HCT116 (cell line): ENCODE measurements around the gene NBEAL2. TPM values are rescaled to one million over a fixed set of nuclear protein-coding genes. Genes with fewer than 3 reads are reported as not detected.
A peak's percentile ranks its signal among the peaks of the same experiment; 100 is the strongest.

Experiments
- ATAC-seq: fragments of 200-7000 bp; cut with Tn5 transposase; 2 replicates; pipeline ENCODE4 v1.9.1; 2020; ENCODE audit warnings: mild to moderate bottlenecking, moderate library complexity
- BruUV-seq: library from RNA; stranded (reverse); fragments of 400-500 nt; replicated peaks from 2 replicates; lab custom pipeline; 2021; lab: Mats Ljungman, UMichigan
- CTCF ChIA-PET: fragments of 300-600 bp; sonication (Branson Sonifier 250); formaldehyde crosslinking; loops from one replicate; lab custom pipeline; 2021; ENCODE audit warnings: antibody characterized with exemption; lab: Charles Lee
- POLR2A ChIA-PET: fragments of 300-600, 350-600 bp; sonication (Branson Sonifier 250); formaldehyde crosslinking; loops from one replicate; lab custom pipeline; 2021; ENCODE audit warnings: antibody characterized with exemption; lab: Charles Lee
- RAD21 ChIA-PET, 2 experiments: fragments of 300-600 bp; sonication (Branson Sonifier 250); formaldehyde crosslinking; loops; one replicate each; lab custom pipeline; 2023; ENCODE audit warnings: low total read pairs in 2 of 2; ENCODE audit not compliant: uncharacterized antibody in 2 of 2, unreplicated experiment in 2 of 2, low non-redundant PET in 1 of 2; lab: Charles Lee
- DNase-seq: peaks from one replicate; pipeline ENCODE4 v3.0.0-alpha.2; 2010; ENCODE audit warnings: low read depth, low spot score
- H2AFZ ChIP-seq: fragments of 200-600 bp; shearing (Covaris generic), sonication (generic); 2 replicates; pipeline ENCODE4 v1.6.1; 2017; ENCODE audit warnings: low read depth, mixed run types, mixed read lengths, antibody characterized with exemption, low read length; ENCODE audit not compliant: poor library complexity, severe bottlenecking
- H3K27ac ChIP-seq: 2 replicates; pipeline ENCODE4 v1.5.1; 2012; ENCODE audit warnings: low read depth, low read length
- H3K27me3 ChIP-seq: fragments of 200-600 bp; sonication (generic); 2 replicates; pipeline ENCODE4 v1.6.1; 2016; ENCODE audit warnings: mixed run types, low read length, mixed read lengths; ENCODE audit not compliant: insufficient read depth
- H3K36me3 ChIP-seq, 2 experiments: fragments of 200-500 bp in 1 of 2; fragments of 200-600 bp in 1 of 2; sonication (Bioruptor generic) in 1 of 2; sonication (generic) in 1 of 2; 2 replicates each; pipeline versions ENCODE4 v1.5.1 to v1.6.1; 2014 to 2016; ENCODE audit warnings: low read length in 2 of 2, inconsistent platforms in 1 of 2, mixed read lengths in 1 of 2, mixed run types in 1 of 2; ENCODE audit not compliant: insufficient read depth in 2 of 2, control insufficient read depth in 1 of 2
- H3K4me1 ChIP-seq, 2 experiments: fragments of 200-600 bp in 1 of 2; sonication (generic) in 1 of 2; 2 replicates each; pipeline versions ENCODE4 v1.5.1 to v1.6.1; 2012 to 2017; ENCODE audit warnings: low read length in 2 of 2, inconsistent platforms in 1 of 2, mild to moderate bottlenecking in 1 of 2, mixed read lengths in 1 of 2, mixed run types in 1 of 2, moderate library complexity in 1 of 2; ENCODE audit not compliant: insufficient read depth in 2 of 2, control insufficient read depth in 1 of 2
- H3K4me2 ChIP-seq: fragments of 200-600 bp; sonication (generic); 2 replicates; pipeline ENCODE4 v1.6.1; 2017; ENCODE audit warnings: mixed run types, low read length, mixed read lengths
- H3K4me3 ChIP-seq, 2 experiments: fragments of 200-600 bp in 1 of 2; sonication (generic) in 1 of 2; replicated peaks in 1 of 2; 2 replicates each; pipeline ENCODE4 v1.5.1; 2011 to 2016; ENCODE audit warnings: low read length in 2 of 2, control low read depth in 1 of 2, low read depth in 1 of 2, mild to moderate bottlenecking in 1 of 2, mixed read lengths in 1 of 2, mixed run types in 1 of 2
- H3K79me2 ChIP-seq: fragments of 200-600 bp; sonication (generic); 2 replicates; pipeline ENCODE4 v1.6.1; 2017; ENCODE audit warnings: mild to moderate bottlenecking, mixed run types, low read length, moderate library complexity, mixed read lengths; ENCODE audit not compliant: insufficient read depth
- H3K9ac ChIP-seq: fragments of 200-600 bp; sonication (generic); 2 replicates; pipeline ENCODE4 v1.6.1; 2016; ENCODE audit warnings: low read length, mixed read lengths
- H3K9me2 ChIP-seq: fragments of 200-600 bp; sonication (generic), shearing (Covaris generic); 2 replicates; pipeline ENCODE4 v1.6.1; 2017; ENCODE audit warnings: mixed run types, mild to moderate bottlenecking, moderate library complexity; ENCODE audit not compliant: insufficient read depth
- H3K9me3 ChIP-seq, 2 experiments: fragments of 200-500 bp in 1 of 2; fragments of 200-600 bp in 1 of 2; sonication (Bioruptor generic) in 1 of 2; sonication (generic) in 1 of 2; 2 replicates each; pipeline ENCODE4 v1.6.1; 2014 to 2017; ENCODE audit warnings: low read length in 2 of 2, mixed read lengths in 2 of 2, inconsistent platforms in 1 of 2, low read depth in 1 of 2, mild to moderate bottlenecking in 1 of 2, mixed run types in 1 of 2, moderate library complexity in 1 of 2; ENCODE audit not compliant: control insufficient read depth in 1 of 2, insufficient read depth in 1 of 2
- H4K20me1 ChIP-seq: fragments of 200-600 bp; sonication (generic), shearing (Covaris generic); 2 replicates; pipeline ENCODE4 v1.6.1; 2017; ENCODE audit warnings: mixed run types, mild to moderate bottlenecking, moderate library complexity; ENCODE audit not compliant: insufficient read depth
- CBX3 ChIP-seq: IDR thresholded peaks from 2 replicates; pipeline ENCODE4 v1.6.1; 2012; ENCODE audit warnings: low read depth
- EGR1 ChIP-seq: IDR thresholded peaks from 2 replicates; pipeline ENCODE4 v1.6.1; 2012; ENCODE audit warnings: low read depth
- EZH2 ChIP-seq: fragments of 200-600 bp; sonication (generic); IDR thresholded peaks from 2 replicates; pipeline ENCODE4 v1.6.1; 2017; ENCODE audit warnings: antibody characterized with exemption, mixed run types
- EZH2phosphoT487 ChIP-seq: fragments of 200-600 bp; IDR thresholded peaks from 2 replicates; pipeline ENCODE4 v1.6.1; 2018; ENCODE audit warnings: antibody characterized with exemption, borderline replicate concordance
- FOSL1 ChIP-seq: IDR thresholded peaks from 2 replicates; pipeline ENCODE4 v1.6.1; 2012; ENCODE audit warnings: low read depth
- POLR2A ChIP-seq: IDR thresholded peaks from 2 replicates; pipeline ENCODE4 v1.7.0; 2011; ENCODE audit warnings: borderline replicate concordance; ENCODE audit not compliant: insufficient read depth, insufficient read length; ENCODE audit errors: extremely low read depth
- POLR2AphosphoS5 ChIP-seq: IDR thresholded peaks from 2 replicates; pipeline ENCODE4 v1.6.1; 2011; ENCODE audit warnings: mild to moderate bottlenecking, low read depth, low read length, moderate library complexity
- RAD21 ChIP-seq: IDR thresholded peaks from 2 replicates; pipeline ENCODE4 v1.6.1; 2012; ENCODE audit warnings: low read depth, mild to moderate bottlenecking
- SP1 ChIP-seq: IDR thresholded peaks from 2 replicates; pipeline ENCODE4 v1.6.1; 2012; ENCODE audit warnings: low read depth
- SRF ChIP-seq: IDR thresholded peaks from 2 replicates; pipeline ENCODE4 v1.6.1; 2012; ENCODE audit warnings: low read depth
- YY1 ChIP-seq: IDR thresholded peaks from 2 replicates; pipeline ENCODE4 v1.6.1; 2011; ENCODE audit warnings: low read length, low read depth, moderate library complexity, mild to moderate bottlenecking; ENCODE audit not compliant: insufficient replicate concordance; ENCODE audit errors: extremely low read depth
- intact Hi-C: fragments of 100-400 bp; cut with micrococcal nuclease; formaldehyde crosslinking; loops from 2 replicates; pipeline ENCODE4 v1.10.0; 2022
- total RNA-seq: library from RNA; stranded (reverse); gene quantifications from one replicate; pipeline ENCODE4 v1.2.1, GENCODE V29; 2021; ENCODE audit not compliant: unreplicated experiment
- TF ChIP-seq, protein P1 (sequence below): IDR thresholded peaks from 2 replicates; pipeline ENCODE4 v1.6.1; 2011; ENCODE audit warnings: mild to moderate bottlenecking, low read length, moderate library complexity; ENCODE audit not compliant: insufficient replicate concordance; ENCODE audit errors: extremely low read depth
- TF ChIP-seq, protein P2 (sequence below): IDR thresholded peaks from 2 replicates; pipeline ENCODE4 v1.6.1; 2012; ENCODE audit warnings: low read depth
- TF ChIP-seq, protein P3 (sequence below): IDR thresholded peaks from 2 replicates; pipeline ENCODE4 v1.6.1; 2012
- TF ChIP-seq, protein P4 (sequence below): IDR thresholded peaks from 2 replicates; pipeline ENCODE4 v1.6.1; 2012

Gene NBEAL2
- total RNA-seq, 1 experiment from 2014 or later, result 72.9 TPM

DNA sequence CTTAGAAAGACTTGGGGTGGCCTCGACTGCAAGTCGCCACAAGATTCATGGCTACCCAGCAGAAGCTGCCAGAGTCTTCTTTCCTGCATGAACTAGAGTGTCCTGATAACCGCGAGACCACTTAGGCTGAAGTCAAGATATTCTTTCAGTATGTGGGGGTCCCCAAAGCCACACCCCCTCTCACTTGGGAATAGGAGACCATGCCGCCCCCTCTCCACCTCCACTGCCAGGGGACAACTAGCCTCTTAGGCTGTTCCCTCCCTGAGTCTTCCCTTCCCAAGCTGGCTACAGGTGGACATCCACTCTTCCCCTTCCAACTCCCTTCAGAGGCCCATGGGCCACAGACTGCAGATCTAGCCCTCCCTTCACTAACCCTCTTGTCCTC, 1.7 kb upstream of the NBEAL2 start:
- peak overlapping the region; percentile 76 for H3K4me2 ChIP-seq
- POLR2A ChIA-PET, result no interaction called here

More for the DNA sequence above, 1.7 kb upstream of the NBEAL2 start:
- TF ChIP-seq, protein P1, sequence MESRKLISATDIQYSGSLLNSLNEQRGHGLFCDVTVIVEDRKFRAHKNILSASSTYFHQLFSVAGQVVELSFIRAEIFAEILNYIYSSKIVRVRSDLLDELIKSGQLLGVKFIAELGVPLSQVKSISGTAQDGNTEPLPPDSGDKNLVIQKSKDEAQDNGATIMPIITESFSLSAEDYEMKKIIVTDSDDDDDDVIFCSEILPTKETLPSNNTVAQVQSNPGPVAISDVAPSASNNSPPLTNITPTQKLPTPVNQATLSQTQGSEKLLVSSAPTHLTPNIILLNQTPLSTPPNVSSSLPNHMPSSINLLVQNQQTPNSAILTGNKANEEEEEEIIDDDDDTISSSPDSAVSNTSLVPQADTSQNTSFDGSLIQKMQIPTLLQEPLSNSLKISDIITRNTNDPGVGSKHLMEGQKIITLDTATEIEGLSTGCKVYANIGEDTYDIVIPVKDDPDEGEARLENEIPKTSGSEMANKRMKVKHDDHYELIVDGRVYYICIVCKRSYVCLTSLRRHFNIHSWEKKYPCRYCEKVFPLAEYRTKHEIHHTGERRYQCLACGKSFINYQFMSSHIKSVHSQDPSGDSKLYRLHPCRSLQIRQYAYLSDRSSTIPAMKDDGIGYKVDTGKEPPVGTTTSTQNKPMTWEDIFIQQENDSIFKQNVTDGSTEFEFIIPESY, result no peak
- TF ChIP-seq EZH2phosphoT487, result no peak
- TF ChIP-seq POLR2AphosphoS5, result no peak
- TF ChIP-seq, protein P2, sequence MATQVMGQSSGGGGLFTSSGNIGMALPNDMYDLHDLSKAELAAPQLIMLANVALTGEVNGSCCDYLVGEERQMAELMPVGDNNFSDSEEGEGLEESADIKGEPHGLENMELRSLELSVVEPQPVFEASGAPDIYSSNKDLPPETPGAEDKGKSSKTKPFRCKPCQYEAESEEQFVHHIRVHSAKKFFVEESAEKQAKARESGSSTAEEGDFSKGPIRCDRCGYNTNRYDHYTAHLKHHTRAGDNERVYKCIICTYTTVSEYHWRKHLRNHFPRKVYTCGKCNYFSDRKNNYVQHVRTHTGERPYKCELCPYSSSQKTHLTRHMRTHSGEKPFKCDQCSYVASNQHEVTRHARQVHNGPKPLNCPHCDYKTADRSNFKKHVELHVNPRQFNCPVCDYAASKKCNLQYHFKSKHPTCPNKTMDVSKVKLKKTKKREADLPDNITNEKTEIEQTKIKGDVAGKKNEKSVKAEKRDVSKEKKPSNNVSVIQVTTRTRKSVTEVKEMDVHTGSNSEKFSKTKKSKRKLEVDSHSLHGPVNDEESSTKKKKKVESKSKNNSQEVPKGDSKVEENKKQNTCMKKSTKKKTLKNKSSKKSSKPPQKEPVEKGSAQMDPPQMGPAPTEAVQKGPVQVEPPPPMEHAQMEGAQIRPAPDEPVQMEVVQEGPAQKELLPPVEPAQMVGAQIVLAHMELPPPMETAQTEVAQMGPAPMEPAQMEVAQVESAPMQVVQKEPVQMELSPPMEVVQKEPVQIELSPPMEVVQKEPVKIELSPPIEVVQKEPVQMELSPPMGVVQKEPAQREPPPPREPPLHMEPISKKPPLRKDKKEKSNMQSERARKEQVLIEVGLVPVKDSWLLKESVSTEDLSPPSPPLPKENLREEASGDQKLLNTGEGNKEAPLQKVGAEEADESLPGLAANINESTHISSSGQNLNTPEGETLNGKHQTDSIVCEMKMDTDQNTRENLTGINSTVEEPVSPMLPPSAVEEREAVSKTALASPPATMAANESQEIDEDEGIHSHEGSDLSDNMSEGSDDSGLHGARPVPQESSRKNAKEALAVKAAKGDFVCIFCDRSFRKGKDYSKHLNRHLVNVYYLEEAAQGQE, result no peak
- TF ChIP-seq YY1, result no peak
- TF ChIP-seq, protein P3, sequence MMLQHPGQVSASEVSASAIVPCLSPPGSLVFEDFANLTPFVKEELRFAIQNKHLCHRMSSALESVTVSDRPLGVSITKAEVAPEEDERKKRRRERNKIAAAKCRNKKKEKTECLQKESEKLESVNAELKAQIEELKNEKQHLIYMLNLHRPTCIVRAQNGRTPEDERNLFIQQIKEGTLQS, result no peak
- TF ChIP-seq, protein P4, sequence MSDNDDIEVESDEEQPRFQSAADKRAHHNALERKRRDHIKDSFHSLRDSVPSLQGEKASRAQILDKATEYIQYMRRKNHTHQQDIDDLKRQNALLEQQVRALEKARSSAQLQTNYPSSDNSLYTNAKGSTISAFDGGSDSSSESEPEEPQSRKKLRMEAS, result no peak
- TF ChIP-seq POLR2A, result no peak
- no peak for TF ChIP-seq EZH2
- no peak for TF ChIP-seq SRF
- no peak for TF ChIP-seq FOSL1
- no peak for TF ChIP-seq CBX3
- no peak for TF ChIP-seq RAD21
- TF ChIP-seq EGR1, result no peak
- TF ChIP-seq SP1, result no peak
- Histone ChIP-seq H3K79me2 (peaks cover 63% of the 10 kb centered on the region), H3K36me3 (peaks cover 0 to 9% of the 10 kb centered on the region in 2 experiments; a peak in 1 of 4 replicates), H3K27ac (peak overlapping the region; percentile 77), H3K9me2 (no peaks in the 10 kb centered on the region), H3K27me3 (no peaks in the 10 kb centered on the region), H3K9ac (peak overlapping the region; percentile 78), H3K4me1 (peaks cover 26 to 58% of the 10 kb centered on the region in 2 experiments), H3K9me3 (no peaks in the 10 kb centered on the region), H3K4me3 (peak overlapping the region; percentile 31 to 74), H2AFZ (no peak overlapping the region), H4K20me1 (peaks cover 14% of the 10 kb centered on the region; the same call in 1 of the 2 replicates)
- RAD21 ChIA-PET, result interaction anchor here in 1 of 2 experiments (0.5 kb wide), 1 partner anchor 186 kb away, joined by 4 read pairs; the partner anchor contains the start of gene SETD2
- ATAC-seq (no peak), DNase-seq (no peak)
- no TSS peak for BruUV-seq
- CTCF ChIA-PET, result no interaction called here
- intact Hi-C loops, result loop anchor here (5.0 kb wide), 1 partner anchor 41 kb away; no protein-coding TSS in a partner anchor
